GM19328 (cell line): Measurements from ENCODE around the gene FSTL4.
"Not testable (repeated sequence)": the region's sequence is repeated elsewhere in the genome, so short reads cannot be mapped to it uniquely, and the experiment has no call there.

Experiments
- ATAC-seq: cut with Tn5 transposase; IDR thresholded peaks from one replicate; pipeline ENCODE4 v1.9.1; 2021; ENCODE audit warnings: mild to moderate bottlenecking, moderate library complexity; ENCODE audit not compliant: unreplicated experiment

The FSTL4 gene

DNA sequence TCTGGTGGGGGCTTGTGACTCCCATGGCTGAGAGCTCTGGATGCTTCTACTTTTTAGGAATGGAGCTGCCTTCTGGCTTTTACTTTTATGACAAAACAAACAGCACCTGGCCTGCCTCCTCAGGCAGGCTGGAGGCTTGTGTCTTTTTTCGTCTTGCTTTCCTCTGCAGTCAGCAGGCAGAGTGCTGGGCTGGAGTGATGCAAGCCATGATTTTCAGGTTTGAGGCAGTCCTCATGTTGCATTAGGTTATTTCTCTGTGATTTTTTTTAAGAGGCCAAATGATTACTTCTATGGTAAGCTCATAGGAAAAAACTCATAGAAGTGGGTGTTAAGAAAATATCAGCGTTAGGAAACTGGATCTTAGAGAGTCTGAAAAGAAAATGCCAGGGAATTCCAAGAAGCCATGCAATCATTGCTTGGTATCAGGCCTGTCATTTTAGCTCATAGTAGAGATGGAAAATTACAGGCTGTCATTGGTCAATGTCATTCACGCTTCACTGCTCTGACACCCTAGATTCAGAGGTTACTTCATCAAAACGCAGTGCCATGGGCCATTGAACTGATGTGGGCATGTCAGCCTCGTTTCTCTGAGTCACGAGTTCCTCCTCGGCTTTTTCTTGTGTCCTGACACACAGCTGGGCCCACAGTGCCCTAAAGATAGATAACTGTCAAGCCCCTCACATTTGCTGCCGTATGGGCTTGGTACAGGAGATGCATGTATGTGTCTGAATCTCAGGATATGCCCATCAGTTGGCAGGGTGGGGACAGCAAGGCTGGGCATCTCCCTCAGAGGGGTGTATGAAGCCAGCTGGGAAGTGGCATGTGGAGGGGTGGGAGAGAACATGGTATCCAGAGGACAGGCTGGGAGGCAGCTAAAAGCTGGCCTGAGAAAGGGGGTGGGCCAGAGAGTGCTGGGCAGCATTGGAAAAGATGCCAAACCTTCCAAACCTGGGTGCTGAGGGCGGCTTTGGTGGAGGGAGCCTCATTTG, 408.7 kb downstream of the FSTL4 start:
- ATAC-seq, result no peak

DNA sequence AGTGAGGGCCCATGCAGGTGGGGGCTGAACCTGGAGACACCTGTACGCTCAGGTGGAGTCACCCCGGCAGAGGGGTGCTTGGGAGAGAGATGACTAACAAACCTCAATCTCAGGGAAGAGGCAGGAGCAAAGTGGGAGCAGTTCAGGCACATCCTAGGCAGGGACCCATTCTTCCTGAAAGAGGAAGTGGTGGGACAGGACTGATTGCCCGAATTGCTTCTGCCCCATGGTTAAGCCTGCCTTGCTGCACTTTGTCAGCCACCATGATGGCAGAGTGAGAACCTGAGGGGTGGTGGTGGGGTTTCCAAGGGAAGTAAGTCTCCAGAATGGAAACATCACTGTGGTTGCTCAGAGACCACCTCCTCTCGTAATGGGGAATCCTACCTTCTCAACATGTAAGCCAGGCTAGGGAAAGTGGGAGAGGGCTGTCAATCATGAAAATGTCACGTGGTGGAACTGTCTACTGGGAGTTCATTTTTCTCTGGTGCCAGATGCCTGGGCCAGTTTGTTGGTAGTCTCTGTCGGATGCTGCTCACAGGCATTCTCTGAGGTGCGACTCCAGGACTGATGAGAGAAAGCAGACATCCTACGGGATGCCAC, 410.2 kb downstream of the FSTL4 start:
- no peak for ATAC-seq

DNA sequence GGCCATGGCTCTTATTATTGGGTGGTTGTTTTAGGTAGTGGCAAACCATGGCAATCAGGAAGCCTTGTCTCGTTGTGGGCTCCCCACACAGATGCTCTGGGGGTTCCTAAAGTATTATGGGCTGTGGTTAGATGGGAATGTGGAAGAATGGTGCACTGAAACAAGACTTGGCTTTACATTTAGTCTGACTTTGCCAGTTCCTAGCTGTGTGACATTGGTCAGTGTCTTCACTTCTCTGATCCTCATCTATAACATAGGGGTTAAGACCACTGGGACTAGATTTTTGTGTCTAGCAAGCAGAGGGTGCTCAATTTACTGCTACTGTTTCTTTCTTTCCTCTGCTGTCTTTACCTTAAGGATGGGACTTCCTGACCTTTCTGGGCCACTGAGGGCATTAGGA, 411.0 kb downstream of the FSTL4 start:
- no peak for ATAC-seq

DNA sequence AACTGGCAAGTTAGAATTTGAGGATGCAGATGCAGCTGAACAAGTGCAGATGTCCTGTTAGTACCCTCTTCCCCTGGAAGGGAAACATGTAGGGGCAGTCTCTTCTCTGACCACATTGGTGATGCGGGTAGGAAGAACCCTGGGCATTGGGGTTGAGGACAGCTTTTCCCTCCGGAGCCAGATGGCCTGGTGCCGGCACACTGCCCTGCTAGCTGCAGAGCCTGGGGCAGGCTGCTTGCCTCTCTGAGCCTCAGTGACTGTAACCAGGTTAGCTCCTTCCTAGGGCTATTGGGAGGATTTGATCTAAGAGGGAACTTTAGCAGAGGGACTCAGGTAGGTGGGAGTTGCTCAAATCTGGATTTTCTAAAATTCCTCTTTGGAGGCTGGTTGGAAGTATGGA, 412.1 kb downstream of the FSTL4 start:
- no peak for ATAC-seq

DNA sequence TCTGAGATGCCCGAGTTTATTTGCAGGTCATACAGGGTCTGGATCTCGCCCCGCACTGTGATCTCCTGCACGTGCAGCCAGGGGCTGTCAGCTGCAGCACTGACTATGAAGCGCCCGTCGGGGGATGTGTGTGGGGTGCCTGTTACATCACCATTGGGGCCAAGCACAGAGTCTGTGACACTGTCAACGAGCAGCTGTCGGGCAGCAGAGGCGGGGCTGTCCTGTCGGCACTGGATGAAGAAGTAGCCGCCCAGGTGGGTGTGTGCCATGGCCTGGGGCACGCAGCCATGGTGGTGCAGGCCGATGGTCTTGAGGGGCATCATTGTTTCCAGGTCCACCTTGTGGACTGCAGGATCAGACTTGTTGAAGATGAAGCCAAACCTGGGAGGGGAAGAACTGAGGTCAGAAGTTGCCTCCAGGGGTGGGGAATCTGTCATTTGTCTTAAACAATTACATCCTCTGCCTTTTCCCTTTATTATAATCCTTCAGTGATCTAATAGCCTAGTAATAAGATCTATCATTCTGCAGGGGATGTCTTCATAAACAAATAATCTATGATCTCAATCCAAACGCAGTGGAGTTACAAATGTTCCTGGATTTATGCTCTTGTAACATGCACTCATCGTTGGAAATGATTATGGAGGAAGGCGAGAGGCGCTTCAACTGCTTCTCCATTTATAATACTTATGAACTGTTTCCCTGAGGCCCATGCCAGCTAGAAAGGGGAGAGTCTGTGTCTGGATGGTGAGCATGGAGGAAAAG, 412.7 kb downstream of the FSTL4 start:
- no peak for ATAC-seq

DNA sequence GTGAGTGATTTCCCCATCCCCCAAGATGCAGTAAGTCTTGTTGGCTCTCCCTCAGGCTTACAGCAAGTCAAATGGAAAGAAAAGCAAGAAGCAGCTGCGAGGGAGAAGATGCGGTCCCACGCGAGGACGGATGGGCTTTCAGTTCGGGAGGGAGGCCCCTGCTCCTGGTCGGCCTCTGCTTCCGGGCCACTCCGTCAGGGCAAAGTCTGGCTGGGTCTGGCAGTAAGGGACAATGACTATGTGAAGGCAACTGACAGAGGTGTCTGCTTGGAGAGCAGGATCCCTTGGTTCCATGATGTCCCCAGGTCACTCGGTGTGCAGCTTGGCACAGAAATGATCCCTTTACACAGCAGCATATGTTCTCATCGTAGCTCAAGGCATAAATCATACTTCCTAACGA, 413.8 kb downstream of the FSTL4 start:
- no peak for ATAC-seq

DNA sequence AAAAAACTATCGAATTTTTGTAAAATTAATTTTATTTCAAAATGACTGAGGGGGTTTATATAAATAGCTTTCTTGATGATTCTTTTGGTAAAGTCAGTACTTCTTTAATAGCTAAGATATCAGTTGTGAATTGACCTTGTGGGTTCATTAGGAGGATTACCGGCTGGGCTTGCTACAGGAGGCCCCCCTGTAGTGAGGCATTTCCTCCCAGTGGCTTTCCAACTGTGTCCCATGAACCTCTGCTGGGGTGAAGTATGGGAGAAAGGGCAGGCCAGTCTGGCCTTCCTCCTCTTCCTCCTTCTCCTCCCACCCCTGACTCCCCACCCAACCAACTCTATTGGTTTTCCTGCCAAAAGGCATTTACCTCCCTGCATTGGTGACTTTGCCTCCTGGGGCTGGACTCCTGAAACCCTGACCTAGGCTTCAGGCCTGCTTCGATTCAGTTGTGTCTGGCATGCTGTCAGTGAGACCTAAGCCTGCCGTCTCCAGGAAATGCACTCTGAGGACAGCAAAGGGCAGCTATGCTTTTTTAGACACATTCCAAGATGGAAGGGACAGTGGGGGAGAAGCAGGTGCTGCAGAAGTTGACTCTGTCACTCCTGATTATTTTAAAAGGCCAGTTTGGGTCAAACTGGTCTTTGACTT, 415.8 kb downstream of the FSTL4 start:
- ATAC-seq, result no peak

DNA sequence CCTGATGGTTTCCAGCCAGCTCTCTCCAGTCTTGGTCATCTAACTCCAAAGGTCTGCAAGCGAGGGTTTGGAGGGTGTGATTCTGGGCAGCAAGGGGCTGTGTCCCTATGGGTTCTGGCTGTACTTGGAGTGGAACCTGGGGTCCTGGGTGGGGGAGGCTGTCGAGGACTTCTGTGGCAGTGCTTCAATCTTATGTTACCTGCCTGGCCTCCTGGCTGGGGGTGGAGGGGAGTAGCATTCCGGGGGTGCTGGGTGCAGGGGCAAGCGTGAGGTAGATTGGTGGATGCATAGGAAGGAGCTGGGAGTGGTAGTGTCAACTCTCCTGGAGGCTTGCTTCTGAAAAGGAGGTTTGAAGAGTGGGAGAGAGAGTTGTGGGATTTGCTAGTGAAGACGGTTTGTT, 417.1 kb downstream of the FSTL4 start:
- ATAC-seq, result no peak

DNA sequence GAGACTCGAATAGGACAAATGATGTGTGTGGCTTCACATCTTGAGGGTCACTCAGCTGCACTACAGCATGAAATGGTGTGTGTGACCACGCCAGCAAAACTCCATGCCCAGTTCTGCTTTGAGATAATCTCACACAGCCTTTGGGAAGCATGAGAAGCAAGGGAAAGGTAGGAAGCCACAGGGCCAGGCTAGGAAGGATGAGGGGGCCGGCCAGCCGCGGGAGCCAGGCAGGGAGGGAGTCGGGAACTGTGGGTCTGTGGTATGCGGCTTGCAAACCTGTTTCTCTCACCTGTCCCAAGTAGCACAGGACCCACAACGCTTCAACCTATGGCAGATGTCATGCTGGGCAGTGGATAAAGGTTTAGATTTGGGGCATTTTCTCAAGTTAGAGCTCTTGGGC, 418.5 kb downstream of the FSTL4 start:
- ATAC-seq, result no peak

DNA sequence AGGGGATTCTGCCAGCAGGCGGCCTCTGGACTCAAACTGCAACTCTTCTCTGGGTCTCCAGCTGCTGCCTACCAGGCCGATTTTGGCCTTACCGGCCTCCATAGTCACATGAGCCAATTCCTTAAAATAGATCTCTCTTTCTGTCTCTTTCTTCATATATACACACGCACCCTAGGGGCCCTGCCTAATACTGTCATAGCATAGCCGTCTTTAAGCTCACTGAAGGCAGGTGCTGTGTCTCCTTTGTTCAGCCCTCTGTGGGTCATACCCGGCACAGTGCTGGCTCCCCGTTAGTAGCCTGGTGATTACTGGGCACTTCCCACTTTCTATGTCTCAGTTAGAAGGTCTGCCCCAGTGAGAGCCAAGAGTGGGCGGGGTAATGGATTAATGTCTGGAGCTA, 419.6 kb downstream of the FSTL4 start:
- no peak for ATAC-seq

DNA sequence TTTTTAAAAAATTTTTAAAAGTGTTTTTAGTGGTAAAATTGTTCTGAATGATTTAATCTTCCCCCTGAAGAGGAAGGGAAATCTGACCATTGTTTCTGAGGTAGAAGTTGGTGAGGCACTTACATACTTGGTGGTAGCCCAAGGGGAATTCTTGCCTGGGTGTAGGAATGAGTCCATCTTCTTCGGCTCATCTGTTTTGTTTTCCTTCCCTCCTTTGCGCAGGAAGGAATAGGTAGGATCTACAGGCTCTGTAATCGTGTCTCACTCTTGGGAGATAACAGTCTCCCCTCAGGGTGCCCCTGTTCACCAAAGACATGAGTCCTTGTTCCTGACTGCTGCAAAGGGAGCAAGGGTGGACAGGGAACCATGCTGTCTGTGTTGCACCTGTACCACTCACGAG, 422.5 kb downstream of the FSTL4 start:
- ATAC-seq, result no peak

DNA sequence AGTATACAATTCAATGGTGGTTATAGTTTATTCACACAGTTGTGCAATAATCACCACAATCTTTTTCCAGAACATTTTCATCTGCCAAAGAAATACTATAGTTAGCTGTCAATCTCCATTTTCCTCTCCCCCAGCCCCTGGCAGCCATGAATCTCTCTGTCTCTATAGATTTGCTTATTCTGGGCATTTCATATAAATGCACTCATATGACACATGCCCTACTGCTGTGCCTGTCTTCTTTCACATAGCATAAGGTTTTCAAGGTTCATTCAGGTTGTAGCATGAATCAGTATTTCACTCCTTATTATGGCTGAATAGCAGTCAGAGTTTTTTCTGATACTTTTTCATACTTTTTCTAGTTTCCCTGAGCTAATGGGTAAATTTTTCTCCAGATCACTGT, 432.9 kb downstream of the FSTL4 start:
- no peak for ATAC-seq

DNA sequence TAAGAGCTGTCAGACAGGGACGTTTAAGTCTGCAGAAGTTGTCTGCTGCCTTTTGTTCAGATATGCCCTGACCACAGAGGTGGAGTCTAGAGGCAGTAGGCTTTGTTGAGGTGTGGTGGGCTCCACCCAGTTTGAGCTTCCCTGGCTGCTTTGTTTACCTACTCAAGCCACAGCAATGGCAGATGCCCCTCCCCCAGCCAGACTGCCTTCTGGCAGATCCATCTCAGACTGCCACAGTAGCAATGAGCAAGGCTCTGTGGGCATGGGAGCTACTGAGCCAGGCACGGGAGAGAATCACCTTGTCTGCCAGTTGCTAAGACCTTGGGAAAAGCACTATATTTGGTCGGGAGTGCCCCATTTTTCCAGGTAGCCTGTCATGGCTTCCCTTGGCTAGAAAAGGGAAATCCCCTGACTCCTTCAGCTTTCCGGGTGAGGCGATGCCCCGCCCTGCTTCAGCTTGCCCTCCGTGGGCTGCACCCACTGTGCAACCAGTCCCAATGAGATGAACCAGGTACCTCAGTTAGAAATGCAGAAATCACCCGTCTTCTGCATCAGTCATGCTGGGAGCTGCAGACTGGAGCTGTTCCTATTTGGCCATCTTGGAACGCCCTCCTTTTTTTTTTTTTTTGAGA, 441.5 kb downstream of the FSTL4 start:
- not testable (repeated sequence) for ATAC-seq

DNA sequence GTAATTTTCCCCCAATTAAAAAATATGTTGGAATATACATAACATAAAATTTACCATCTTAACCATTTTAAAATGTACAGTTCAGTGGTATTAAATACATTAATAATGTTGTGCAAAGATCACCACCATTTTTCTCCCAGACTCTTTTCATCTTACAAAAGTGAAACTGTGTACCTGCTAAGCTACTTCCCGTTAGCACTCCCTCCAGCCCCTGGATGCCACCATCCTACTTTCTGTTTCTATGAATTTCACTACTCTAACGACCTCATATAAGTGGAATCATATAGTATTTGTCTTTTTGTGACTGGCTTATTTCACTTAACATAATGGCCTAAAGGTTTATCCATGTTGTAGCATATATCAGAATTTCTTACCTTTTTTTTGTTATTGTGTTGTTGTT, 447.6 kb downstream of the FSTL4 start:
- ATAC-seq, result no peak

DNA sequence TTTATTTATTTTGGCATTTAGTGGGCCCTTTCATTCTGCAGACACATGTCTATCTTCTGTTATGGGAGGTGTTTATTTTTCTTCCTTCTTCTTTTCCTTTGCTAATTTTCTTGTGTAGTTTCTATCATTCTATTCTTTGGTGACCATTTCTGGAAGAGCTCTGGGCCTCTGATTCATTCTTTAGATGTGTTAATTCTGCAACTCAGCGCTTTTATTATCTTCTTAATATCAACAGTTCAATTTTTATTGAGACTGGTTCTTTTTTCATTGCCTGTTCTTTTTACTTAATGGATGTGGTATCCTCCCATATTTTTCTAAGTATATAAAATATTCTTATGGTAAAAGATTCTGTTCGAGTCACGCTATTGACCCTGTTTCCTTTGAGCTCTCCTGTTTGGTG, 448.5 kb downstream of the FSTL4 start:
- no peak for ATAC-seq

DNA sequence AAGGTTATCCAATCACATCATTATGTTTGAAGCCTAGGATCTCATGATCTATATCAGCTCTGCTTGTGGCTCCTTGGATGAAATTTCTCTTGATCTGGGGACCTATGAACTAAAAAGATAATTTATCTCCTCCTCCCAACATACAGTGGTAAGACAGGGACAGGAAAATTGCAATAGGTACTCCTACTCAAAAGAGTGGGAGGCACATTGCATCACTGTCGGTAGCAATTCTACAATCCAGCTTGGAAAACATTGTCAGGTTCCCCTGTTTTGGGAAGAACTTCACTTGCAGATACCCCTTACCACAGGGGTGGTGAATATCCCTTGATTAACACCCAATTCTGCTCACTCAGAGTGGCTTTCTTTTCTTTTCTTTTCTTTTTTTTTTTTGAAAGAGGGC, 452.8 kb downstream of the FSTL4 start:
- ATAC-seq, result no peak

DNA sequence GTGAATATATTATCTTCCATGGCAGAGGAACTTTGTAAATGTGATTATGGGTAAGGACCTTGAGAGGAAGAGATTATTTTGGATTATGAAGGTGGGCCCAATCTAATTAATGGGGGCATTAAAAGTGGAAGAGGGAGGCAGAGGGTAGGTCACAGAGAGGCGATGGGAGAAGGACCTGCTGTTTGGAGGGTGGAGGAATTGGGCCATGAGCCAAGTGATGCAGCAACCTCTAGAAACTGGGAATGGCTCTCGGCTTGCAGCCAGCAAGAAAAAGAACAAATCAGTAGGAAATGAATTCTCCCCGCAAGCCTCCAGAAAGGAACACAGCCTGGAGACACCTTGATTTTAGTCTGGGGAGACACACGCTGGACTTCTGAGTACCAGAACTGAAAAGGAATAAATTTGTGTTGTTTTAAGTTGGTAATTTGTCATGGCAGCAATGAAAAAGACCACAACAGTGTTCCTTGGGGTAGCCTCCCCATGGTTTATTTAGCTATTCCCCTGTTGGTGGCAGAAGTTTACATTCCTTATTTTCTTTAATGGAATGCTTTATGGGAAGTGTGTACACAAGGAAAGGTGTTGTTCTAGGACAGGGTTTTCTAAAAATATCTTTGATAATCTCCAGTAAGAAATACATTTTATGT, 456.9 kb downstream of the FSTL4 start:
- no peak for ATAC-seq

DNA sequence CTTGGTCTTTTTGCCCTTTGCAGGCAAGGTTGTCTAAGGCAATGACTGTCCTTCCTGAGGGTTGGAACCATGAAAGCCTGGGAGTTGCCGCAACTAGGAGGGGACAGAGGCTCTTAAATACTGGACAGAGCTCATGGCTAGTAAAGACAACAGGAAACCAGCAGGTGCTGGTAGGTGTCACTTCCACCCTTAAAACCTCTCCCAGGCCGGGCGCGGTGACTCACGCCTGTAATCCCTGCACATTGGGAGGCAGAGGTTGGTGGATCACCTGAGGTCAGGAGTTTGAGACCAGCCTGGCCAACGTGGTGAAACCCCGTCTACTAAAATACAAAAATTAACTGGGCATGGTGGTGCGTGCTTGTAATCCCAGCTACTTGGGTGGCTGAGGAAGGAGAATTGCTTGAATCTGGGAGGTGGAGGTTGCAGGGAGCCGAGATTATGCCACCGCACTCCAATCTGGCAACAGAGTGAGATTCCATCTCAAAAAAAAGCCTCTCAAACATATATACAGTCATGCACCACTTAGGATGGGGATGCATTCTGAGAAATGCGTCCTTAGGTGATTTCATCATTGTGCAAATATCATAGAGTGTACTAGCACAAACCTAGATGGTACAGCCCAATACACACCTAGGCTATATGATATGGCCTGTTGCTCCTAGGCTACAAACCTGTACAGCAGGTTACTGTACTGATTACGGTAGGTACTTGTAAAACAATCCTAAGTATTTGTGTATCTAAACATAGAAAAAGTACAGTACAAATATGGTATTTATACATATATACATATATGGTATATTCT, 457.9 kb downstream of the FSTL4 start:
- ATAC-seq, result no peak

DNA sequence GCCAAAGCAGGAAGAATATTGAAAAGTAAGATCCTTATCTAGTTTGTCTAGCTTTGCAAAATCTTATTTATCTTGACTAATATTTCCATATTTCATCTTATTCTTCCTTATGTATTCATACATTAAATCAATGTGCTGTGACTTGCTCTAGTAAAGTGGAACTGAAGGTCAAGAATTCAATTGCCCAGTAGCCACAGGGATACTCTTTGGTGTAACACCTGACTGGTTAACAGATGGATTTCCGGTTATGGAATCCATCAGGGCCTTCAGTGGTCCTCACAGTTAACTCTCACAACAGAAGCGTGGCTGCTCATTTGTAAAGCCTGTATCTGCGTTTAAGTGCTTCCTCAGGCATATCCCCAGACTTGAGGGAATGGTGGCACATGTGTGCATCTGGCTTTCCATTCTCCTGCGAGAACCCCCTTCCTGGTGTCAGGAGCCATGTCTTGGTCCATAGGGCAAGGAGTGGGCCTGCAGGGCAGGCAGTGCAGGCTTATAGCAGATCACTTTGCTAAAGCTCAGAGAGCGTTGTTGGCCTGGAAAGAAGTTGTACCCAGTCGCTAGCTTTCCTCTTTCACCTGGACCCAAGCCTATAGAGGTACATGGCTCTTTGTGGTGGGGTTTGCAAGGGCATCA, 461.3 kb downstream of the FSTL4 start:
- ATAC-seq, result no peak
